Measurements from ENCODE around the gene CHMP1A. TPM values are rescaled to one million over a fixed set of nuclear protein-coding genes. Genes with fewer than 3 reads are reported as not detected.

Gene CHMP1A
- polyA plus RNA-seq, 10 donors, result 37.2 to 52.6 (median 46.5) TPM

GRCh38 chr16:89629827-89630610, 27.5 kb downstream of the CHMP1A start:
- DNase-seq, result no peak

GRCh38 chr16:89624777-89625761, 32.4 kb downstream of the CHMP1A start:
- DNase-seq, result no peak

GRCh38 chr16:89623511-89624261, 33.8 kb downstream of the CHMP1A start:
- DNase-seq, result peak in 1 of 3 donors; percentile 53

- no peak for DNase-seq
These were observed 35.7 kb downstream of the CHMP1A start for GRCh38 chr16:89621698-89622409.

- no peak for DNase-seq
These were observed 36.3 kb downstream of the CHMP1A start for GRCh38 chr16:89621136-89621697.

GRCh38 chr16:89620406-89620841, 37.1 kb downstream of the CHMP1A start:
- DNase-seq, result no peak

- DNase-seq, result no peak
These were observed 37.7 kb downstream of the CHMP1A start for GRCh38 chr16:89619840-89620239.

- DNase-seq, result no peak
These were observed 39.2 kb downstream of the CHMP1A start for GRCh38 chr16:89618109-89618998.

- no peak for DNase-seq
These were observed 40.5 kb downstream of the CHMP1A start for GRCh38 chr16:89617036-89617435.

GRCh38 chr16:89616623-89617022, 40.9 kb downstream of the CHMP1A start:
- no peak for DNase-seq

GRCh38 chr16:89615596-89616090, 41.9 kb downstream of the CHMP1A start:
- no peak for DNase-seq

GRCh38 chr16:89615176-89615575, 42.3 kb downstream of the CHMP1A start:
- DNase-seq, result no peak

GRCh38 chr16:89613954-89614459, 43.5 kb downstream of the CHMP1A start:
- no peak for DNase-seq

- no peak for DNase-seq
These were observed 44.1 kb downstream of the CHMP1A start, which contains the start of gene DPEP1 for GRCh38 chr16:89613231-89613953. Gene DPEP1 (plus strand): TSS chr16:89613642. CDS start chr16:89630411, 16,769 bp downstream.

- DNase-seq, result no peak
These were observed 44.9 kb downstream of the CHMP1A start for GRCh38 chr16:89612415-89613166.

- no peak for DNase-seq
These were observed 47.4 kb downstream of the CHMP1A start for GRCh38 chr16:89610108-89610453.

- no peak for DNase-seq
These were observed 49.4 kb downstream of the CHMP1A start for GRCh38 chr16:89607937-89608740.
